ENCODE data around the gene FHL5.
A peak's percentile ranks its signal among the peaks of the same experiment; 100 is the strongest.
"Not testable (repeated sequence)": the region's sequence is repeated elsewhere in the genome, so short reads cannot be mapped to it uniquely, and the experiment has no call there.

The FHL5 gene

GRCh38 chr6:96559740-96560139 lies 3.2 kb upstream of the FHL5 start:
- H4K91ac ChIP-seq (ENCODE audit: low read depth, low read length); H3K4me2 ChIP-seq (ENCODE audit: low read length); H3K9ac ChIP-seq (ENCODE audit: low read length); H2BK5ac ChIP-seq (ENCODE audit: low read depth, low read length, poor library complexity); H3K79me1 ChIP-seq (ENCODE audit: low read length); H3K14ac ChIP-seq (ENCODE audit: low read length); H3K4me3 ChIP-seq (ENCODE audit: low read depth, low read length); H2BK12ac ChIP-seq (ENCODE audit: low read length); H3K36me3 ChIP-seq (ENCODE audit: control insufficient read depth in 1 of 2, insufficient read depth in 2 of 2, low read length in 2 of 2); H4K8ac ChIP-seq (ENCODE audit: low read depth, low read length); H2AK5ac ChIP-seq (ENCODE audit: low read length); H3K4me1 ChIP-seq (ENCODE audit: control insufficient read depth in 1 of 2, insufficient read depth in 2 of 2, low read length in 2 of 2); H3K79me2 ChIP-seq (ENCODE audit: control insufficient read depth, insufficient read depth, low read length, poor library complexity); H3K9me3 ChIP-seq (ENCODE audit: insufficient read depth, low read depth, low read length); H3K4ac ChIP-seq (ENCODE audit: low read depth, low read length); H2AFZ ChIP-seq (ENCODE audit: insufficient read depth, low read length, poor library complexity); H2BK120ac ChIP-seq (ENCODE audit: insufficient read depth, low read length, poor library complexity); H3K27ac ChIP-seq (ENCODE audit: low read depth, low read length); H3K27me3 ChIP-seq (ENCODE audit: insufficient read depth, low read length); DNase-seq; H4K12ac ChIP-seq (ENCODE audit: low read depth, low read length); H3K18ac ChIP-seq (ENCODE audit: low read length); H3K23ac ChIP-seq (ENCODE audit: low read length): not testable (repeated sequence)
- WGBS (ENCODE audit: extremely low coverage, insufficient coverage, insufficient read length): no CpG with 5 or more reads among the region's 2 CpGs

- no peak overlapping the region for H3K4me2 ChIP-seq (ENCODE audit: low read length)
- H3K79me2 ChIP-seq (ENCODE audit: control insufficient read depth, insufficient read depth, low read length, poor library complexity): no peaks in the 10 kb centered on the region
- no peaks in the 10 kb centered on the region for H3K36me3 ChIP-seq (ENCODE audit: control insufficient read depth in 1 of 2, insufficient read depth in 2 of 2, low read length in 2 of 2)
- no peaks in the 10 kb centered on the region for H3K27me3 ChIP-seq (ENCODE audit: insufficient read depth, low read length)
- no peak overlapping the region for H2BK5ac ChIP-seq (ENCODE audit: low read depth, low read length, poor library complexity)
- DNase-seq: no peak
- H3K4me1 ChIP-seq (ENCODE audit: control insufficient read depth in 1 of 2, insufficient read depth in 2 of 2, low read length in 2 of 2): no peaks in the 10 kb centered on the region
- no peak overlapping the region for H2AK5ac ChIP-seq (ENCODE audit: low read length)
- H4K91ac ChIP-seq (ENCODE audit: low read depth, low read length): no peak overlapping the region
- H3K23ac ChIP-seq (ENCODE audit: low read length): no peak overlapping the region
- H3K14ac ChIP-seq (ENCODE audit: low read length): no peak overlapping the region
- H3K27ac ChIP-seq (ENCODE audit: low read depth, low read length): no peak overlapping the region
- H2BK12ac ChIP-seq (ENCODE audit: low read length): no peak overlapping the region
- H3K9me3 ChIP-seq (ENCODE audit: insufficient read depth, low read depth, low read length): no peaks in the 10 kb centered on the region
- no peak overlapping the region for H4K8ac ChIP-seq (ENCODE audit: low read depth, low read length)
- H3K4ac ChIP-seq (ENCODE audit: low read depth, low read length): no peak overlapping the region
- no peak overlapping the region for H3K9ac ChIP-seq (ENCODE audit: low read length)
- no peaks in the 10 kb centered on the region for H3K79me1 ChIP-seq (ENCODE audit: low read length)
- H2BK120ac ChIP-seq (ENCODE audit: insufficient read depth, low read length, poor library complexity): no peak overlapping the region
- no peak overlapping the region for H3K4me3 ChIP-seq (ENCODE audit: low read depth, low read length)
- no peak overlapping the region for H2AFZ ChIP-seq (ENCODE audit: insufficient read depth, low read length, poor library complexity)
- H3K18ac ChIP-seq (ENCODE audit: low read length): no peak overlapping the region
- no peak overlapping the region for H4K12ac ChIP-seq (ENCODE audit: low read depth, low read length)
These were observed 925 bp downstream of the FHL5 start for GRCh38 chr6:96563853-96564252.

- Histone ChIP-seq H3K4me2 (ENCODE audit: low read length) (no peak overlapping the region), H4K8ac (ENCODE audit: low read depth, low read length) (no peak overlapping the region), H3K36me3 (ENCODE audit: control insufficient read depth in 1 of 2, insufficient read depth in 2 of 2, low read length in 2 of 2) (no peaks in the 10 kb centered on the region), H3K4me3 (ENCODE audit: low read depth, low read length) (no peak overlapping the region), H2BK12ac (ENCODE audit: low read length) (no peak overlapping the region), H2AFZ (ENCODE audit: insufficient read depth, low read length, poor library complexity) (no peak overlapping the region), H2BK120ac (ENCODE audit: insufficient read depth, low read length, poor library complexity) (no peak overlapping the region), H2AK5ac (ENCODE audit: low read length) (no peak overlapping the region), H3K9me3 (ENCODE audit: insufficient read depth, low read depth, low read length) (peaks cover 5% of the 10 kb centered on the region), H3K79me1 (ENCODE audit: low read length) (no peaks in the 10 kb centered on the region), H3K4me1 (ENCODE audit: control insufficient read depth in 1 of 2, insufficient read depth in 2 of 2, low read length in 2 of 2) (no peaks in the 10 kb centered on the region), H3K27ac (ENCODE audit: low read depth, low read length) (no peak overlapping the region), H3K23ac (ENCODE audit: low read length) (no peak overlapping the region), H3K9ac (ENCODE audit: low read length) (no peak overlapping the region), H3K14ac (ENCODE audit: low read length) (no peak overlapping the region), H3K79me2 (ENCODE audit: control insufficient read depth, insufficient read depth, low read length, poor library complexity) (no peaks in the 10 kb centered on the region), H2BK5ac (ENCODE audit: low read depth, low read length, poor library complexity) (no peak overlapping the region), H3K18ac (ENCODE audit: low read length) (no peak overlapping the region), H4K12ac (ENCODE audit: low read depth, low read length) (no peak overlapping the region), H3K4ac (ENCODE audit: low read depth, low read length) (no peak overlapping the region), H4K91ac (ENCODE audit: low read depth, low read length) (no peak overlapping the region), H3K27me3 (ENCODE audit: insufficient read depth, low read length) (no peaks in the 10 kb centered on the region)
- no peak for DNase-seq
- no CpG with 5 or more reads among the region's 2 CpGs for WGBS (ENCODE audit: extremely low coverage, insufficient coverage, insufficient read length)
These were observed 7.1 kb downstream of the FHL5 start for GRCh38 chr6:96570053-96570452.

DNA sequence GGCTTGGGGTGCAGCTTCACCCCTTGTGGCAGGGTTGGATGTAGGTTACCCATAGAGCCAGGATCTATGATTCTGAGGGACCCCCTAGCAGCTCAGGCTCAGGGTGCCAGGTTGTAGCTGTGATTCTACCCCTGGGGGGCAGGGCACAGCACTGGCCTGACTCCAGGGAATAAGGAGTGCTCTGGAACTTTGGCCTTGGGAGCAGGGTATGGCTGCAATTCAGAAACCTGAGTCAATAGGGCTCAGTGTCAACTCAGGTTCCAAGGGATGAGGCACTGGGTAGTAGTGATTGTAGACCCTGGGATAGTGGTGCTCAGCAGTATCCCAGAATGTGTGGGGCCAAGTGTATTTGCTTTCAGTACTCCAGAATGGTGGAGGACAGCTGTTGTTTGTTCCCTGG lies 8.6 kb downstream of the FHL5 start:
- H2BK120ac ChIP-seq (ENCODE audit: insufficient read depth, low read length, poor library complexity): no peak overlapping the region
- no peak overlapping the region for H2BK12ac ChIP-seq (ENCODE audit: low read length)
- H3K23ac ChIP-seq (ENCODE audit: low read length): no peak overlapping the region
- no peak overlapping the region for H3K9ac ChIP-seq (ENCODE audit: low read length)
- H3K79me2 ChIP-seq (ENCODE audit: control insufficient read depth, insufficient read depth, low read length, poor library complexity): no peaks in the 10 kb centered on the region
- no peak overlapping the region for H3K4me3 ChIP-seq (ENCODE audit: low read depth, low read length)
- DNase-seq: no peak
- H3K79me1 ChIP-seq (ENCODE audit: low read length): no peaks in the 10 kb centered on the region
- H3K27me3 ChIP-seq (ENCODE audit: insufficient read depth, low read length): no peaks in the 10 kb centered on the region
- no peak overlapping the region for H3K4ac ChIP-seq (ENCODE audit: low read depth, low read length)
- H3K4me1 ChIP-seq (ENCODE audit: control insufficient read depth in 1 of 2, insufficient read depth in 2 of 2, low read length in 2 of 2): no peaks in the 10 kb centered on the region
- H4K91ac ChIP-seq (ENCODE audit: low read depth, low read length): no peak overlapping the region
- H4K8ac ChIP-seq (ENCODE audit: low read depth, low read length): no peak overlapping the region
- H3K36me3 ChIP-seq (ENCODE audit: control insufficient read depth in 1 of 2, insufficient read depth in 2 of 2, low read length in 2 of 2): no peaks in the 10 kb centered on the region
- H3K4me2 ChIP-seq (ENCODE audit: low read length): no peak overlapping the region
- no peak overlapping the region for H3K14ac ChIP-seq (ENCODE audit: low read length)
- H3K9me3 ChIP-seq (ENCODE audit: insufficient read depth, low read depth, low read length): peaks cover 5% of the 10 kb centered on the region
- H4K12ac ChIP-seq (ENCODE audit: low read depth, low read length): no peak overlapping the region
- H2AFZ ChIP-seq (ENCODE audit: insufficient read depth, low read length, poor library complexity): no peak overlapping the region
- no peak overlapping the region for H3K18ac ChIP-seq (ENCODE audit: low read length)
- no peak overlapping the region for H2BK5ac ChIP-seq (ENCODE audit: low read depth, low read length, poor library complexity)
- H3K27ac ChIP-seq (ENCODE audit: low read depth, low read length): no peak overlapping the region
- no peak overlapping the region for H2AK5ac ChIP-seq (ENCODE audit: low read length)

- H2AFZ ChIP-seq (ENCODE audit: insufficient read depth, low read length, poor library complexity): no peak overlapping the region
- H3K23ac ChIP-seq (ENCODE audit: low read length): no peak overlapping the region
- no peak overlapping the region for H2BK120ac ChIP-seq (ENCODE audit: insufficient read depth, low read length, poor library complexity)
- H3K4me3 ChIP-seq (ENCODE audit: low read depth, low read length): no peak overlapping the region
- H3K18ac ChIP-seq (ENCODE audit: low read length): no peak overlapping the region
- H3K27ac ChIP-seq (ENCODE audit: low read depth, low read length): no peak overlapping the region
- no peak overlapping the region for H3K14ac ChIP-seq (ENCODE audit: low read length)
- H4K8ac ChIP-seq (ENCODE audit: low read depth, low read length): no peak overlapping the region
- H4K91ac ChIP-seq (ENCODE audit: low read depth, low read length): no peak overlapping the region
- no CpG with 5 or more reads among the region's 3 CpGs for WGBS (ENCODE audit: extremely low coverage, insufficient coverage, insufficient read length)
- no peaks in the 10 kb centered on the region for H3K79me2 ChIP-seq (ENCODE audit: control insufficient read depth, insufficient read depth, low read length, poor library complexity)
- peak overlapping the region; percentile 28 for H3K9ac ChIP-seq (ENCODE audit: low read length)
- no peaks in the 10 kb centered on the region for H3K36me3 ChIP-seq (ENCODE audit: control insufficient read depth in 1 of 2, insufficient read depth in 2 of 2, low read length in 2 of 2)
- H4K12ac ChIP-seq (ENCODE audit: low read depth, low read length): no peak overlapping the region
- H3K9me3 ChIP-seq (ENCODE audit: insufficient read depth, low read depth, low read length): peaks cover 5% of the 10 kb centered on the region
- no peak overlapping the region for H2BK12ac ChIP-seq (ENCODE audit: low read length)
- H2AK5ac ChIP-seq (ENCODE audit: low read length): no peak overlapping the region
- no peaks in the 10 kb centered on the region for H3K27me3 ChIP-seq (ENCODE audit: insufficient read depth, low read length)
- no peak overlapping the region for H2BK5ac ChIP-seq (ENCODE audit: low read depth, low read length, poor library complexity)
- H3K4me2 ChIP-seq (ENCODE audit: low read length): no peak overlapping the region
- H3K4ac ChIP-seq (ENCODE audit: low read depth, low read length): no peak overlapping the region
- no peak for DNase-seq
- no peaks in the 10 kb centered on the region for H3K4me1 ChIP-seq (ENCODE audit: control insufficient read depth in 1 of 2, insufficient read depth in 2 of 2, low read length in 2 of 2)
- H3K79me1 ChIP-seq (ENCODE audit: low read length): no peaks in the 10 kb centered on the region
These were observed 12.4 kb downstream of the FHL5 start for GRCh38 chr6:96575359-96575758.
